Brain microvascular endothelial cell (primary cell): Measurements from ENCODE around the gene FNDC7.

Experiments used
- DNase-seq: peaks from one replicate; pipeline ENCODE4 v3.0.0-alpha.2; 2020
- H3K27ac ChIP-seq: fragments of 250-450 bp; sonication (Bioruptor Pico); 2 replicates; pipeline ENCODE4 v1.5.1; 2020; ENCODE audit warnings: mild to moderate bottlenecking, moderate library complexity
- H3K27me3 ChIP-seq: fragments of 250-450 bp; sonication (Bioruptor Pico); replicated peaks from 2 replicates; pipeline ENCODE4 v1.5.1; 2020; ENCODE audit warnings: mild to moderate bottlenecking
- H3K36me3 ChIP-seq: fragments of 250-450 bp; sonication (Bioruptor Pico); replicated peaks from 2 replicates; pipeline ENCODE4 v1.5.1; 2020; ENCODE audit warnings: mild to moderate bottlenecking
- H3K4me3 ChIP-seq: 2 replicates; pipeline ENCODE4 v1.5.1; 2011; ENCODE audit warnings: low read depth, mild to moderate bottlenecking, control low read depth, low read length, moderate library complexity
- in situ Hi-C: cut with HindIII; loops from 2 replicates; pipeline ENCODE4 v1.10.0; 2017; ENCODE audit warnings: low sequenced_read_pairs, low pct_ligation_motif_present
- TF ChIP-seq, protein P1 (sequence below): IDR thresholded peaks from 2 replicates; pipeline ENCODE4 v1.5.1; 2011; ENCODE audit warnings: low read depth, mild to moderate bottlenecking, moderate library complexity, low read length, control low read depth, inconsistent platforms; ENCODE audit errors: missing control alignments

The FNDC7 gene

DNA sequence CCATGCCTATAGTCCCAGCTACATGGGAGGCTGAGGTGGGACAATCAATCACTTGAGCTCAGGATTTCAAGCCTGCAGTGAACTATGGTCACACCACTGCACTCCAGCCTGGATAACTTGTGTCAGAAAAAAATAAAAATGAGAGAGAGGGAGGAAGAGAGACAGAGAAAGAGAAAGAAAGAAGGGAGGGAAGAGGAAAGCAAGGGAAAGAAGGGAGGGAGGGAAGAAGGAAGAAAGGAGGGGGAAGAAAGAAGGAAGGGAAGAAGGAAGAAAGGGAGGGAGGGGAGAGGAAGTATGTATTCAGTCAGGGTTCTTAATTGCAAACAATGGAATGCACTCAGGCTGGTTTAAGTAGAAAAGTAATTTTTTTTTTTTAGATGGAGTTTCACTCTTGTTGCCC is 43.9 kb upstream of the FNDC7 start:
- no peak overlapping the region for H3K4me3 ChIP-seq
- TF ChIP-seq, protein P1, sequence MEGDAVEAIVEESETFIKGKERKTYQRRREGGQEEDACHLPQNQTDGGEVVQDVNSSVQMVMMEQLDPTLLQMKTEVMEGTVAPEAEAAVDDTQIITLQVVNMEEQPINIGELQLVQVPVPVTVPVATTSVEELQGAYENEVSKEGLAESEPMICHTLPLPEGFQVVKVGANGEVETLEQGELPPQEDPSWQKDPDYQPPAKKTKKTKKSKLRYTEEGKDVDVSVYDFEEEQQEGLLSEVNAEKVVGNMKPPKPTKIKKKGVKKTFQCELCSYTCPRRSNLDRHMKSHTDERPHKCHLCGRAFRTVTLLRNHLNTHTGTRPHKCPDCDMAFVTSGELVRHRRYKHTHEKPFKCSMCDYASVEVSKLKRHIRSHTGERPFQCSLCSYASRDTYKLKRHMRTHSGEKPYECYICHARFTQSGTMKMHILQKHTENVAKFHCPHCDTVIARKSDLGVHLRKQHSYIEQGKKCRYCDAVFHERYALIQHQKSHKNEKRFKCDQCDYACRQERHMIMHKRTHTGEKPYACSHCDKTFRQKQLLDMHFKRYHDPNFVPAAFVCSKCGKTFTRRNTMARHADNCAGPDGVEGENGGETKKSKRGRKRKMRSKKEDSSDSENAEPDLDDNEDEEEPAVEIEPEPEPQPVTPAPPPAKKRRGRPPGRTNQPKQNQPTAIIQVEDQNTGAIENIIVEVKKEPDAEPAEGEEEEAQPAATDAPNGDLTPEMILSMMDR = no peak
- no peak for DNase-seq
- H3K36me3 ChIP-seq = no peaks in the 10 kb centered on the region
- in situ Hi-C loops = no loop called here
- no peaks in the 10 kb centered on the region for H3K27me3 ChIP-seq
- no peak overlapping the region for H3K27ac ChIP-seq

DNA sequence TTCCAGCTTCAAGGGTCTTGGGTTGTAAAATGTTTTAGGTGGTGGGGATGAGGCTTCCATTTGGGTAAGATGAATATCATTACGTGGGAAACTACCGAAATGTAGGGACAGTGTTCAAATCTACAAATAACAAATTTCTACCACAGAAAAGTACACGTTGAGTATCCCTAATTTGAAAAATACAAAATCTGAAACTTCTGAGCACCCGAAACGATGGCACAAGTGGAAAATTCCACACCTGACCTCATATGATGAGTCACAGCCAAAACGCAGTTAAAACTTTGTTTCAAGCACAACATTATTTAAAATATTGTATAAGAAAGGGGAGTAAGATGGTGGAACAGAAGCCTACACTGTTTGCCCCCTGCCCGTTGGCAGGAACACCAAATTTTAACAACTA is 43.0 kb upstream of the FNDC7 start:
- no peaks in the 10 kb centered on the region for H3K27me3 ChIP-seq

DNA sequence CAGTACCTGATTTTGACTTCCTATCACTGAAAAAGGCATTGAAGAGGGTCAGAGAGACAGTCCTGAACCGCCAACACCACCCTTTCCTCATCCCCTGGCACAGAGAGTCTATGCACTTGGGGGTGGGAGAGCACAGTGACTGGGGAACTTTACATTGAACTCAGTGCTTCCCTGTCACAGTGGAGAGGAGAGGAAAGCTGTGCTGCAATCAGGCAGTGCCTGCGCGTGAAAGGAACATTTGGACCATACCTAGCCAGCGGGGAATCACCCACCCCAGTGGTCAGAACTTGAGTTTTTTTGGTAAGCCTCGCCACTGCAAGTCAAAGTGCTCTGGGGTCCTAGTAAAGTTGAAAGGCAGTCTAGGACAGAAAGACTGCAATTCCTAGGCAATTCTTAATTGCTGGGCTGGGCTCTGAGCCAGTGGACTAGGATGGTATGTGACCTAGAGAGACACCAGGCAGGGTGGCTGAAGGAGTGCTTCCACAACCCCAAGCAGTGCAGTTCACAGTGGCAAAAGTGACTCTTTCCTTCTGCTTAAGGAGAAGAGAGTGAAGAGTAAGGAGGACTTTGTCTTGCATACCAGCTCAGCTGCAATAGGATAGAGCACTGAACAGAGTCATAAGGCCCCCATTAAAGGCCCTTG is 42.5 kb upstream of the FNDC7 start:
- TF ChIP-seq, protein P1 = no peak
- H3K4me3 ChIP-seq = no peak overlapping the region
- no peak for DNase-seq
- no peak overlapping the region for H3K27ac ChIP-seq
- H3K27me3 ChIP-seq = no peaks in the 10 kb centered on the region
- in situ Hi-C loops = no loop called here
- no peaks in the 10 kb centered on the region for H3K36me3 ChIP-seq

More for the DNA sequence above, 43.0 kb upstream of the FNDC7 start:
- no peak for DNase-seq
- no peak overlapping the region for H3K4me3 ChIP-seq
- in situ Hi-C loops = no loop called here
- H3K27ac ChIP-seq = no peak overlapping the region
- H3K36me3 ChIP-seq = no peaks in the 10 kb centered on the region
- TF ChIP-seq, protein P1 = no peak

DNA sequence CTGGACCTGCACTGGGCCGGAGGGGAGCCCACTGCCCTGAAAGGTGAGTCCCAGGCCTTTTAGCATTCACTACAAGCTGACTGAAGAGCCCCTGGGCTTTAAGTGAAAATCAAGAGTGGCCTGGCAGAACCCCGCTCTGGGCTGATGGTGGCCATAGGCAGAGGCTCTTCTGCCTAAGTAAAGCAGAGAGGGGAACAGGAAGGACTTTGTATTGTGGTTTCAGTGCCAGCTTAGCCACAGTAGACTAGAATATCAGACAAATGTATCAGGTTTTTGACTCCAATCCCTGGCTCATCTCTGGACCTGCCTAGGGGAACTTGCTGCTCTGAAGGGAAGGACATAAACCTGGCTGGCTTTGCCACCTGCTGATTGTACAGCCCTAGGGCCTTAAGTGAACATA is 41.6 kb upstream of the FNDC7 start:
- no peaks in the 10 kb centered on the region for H3K36me3 ChIP-seq

DNA sequence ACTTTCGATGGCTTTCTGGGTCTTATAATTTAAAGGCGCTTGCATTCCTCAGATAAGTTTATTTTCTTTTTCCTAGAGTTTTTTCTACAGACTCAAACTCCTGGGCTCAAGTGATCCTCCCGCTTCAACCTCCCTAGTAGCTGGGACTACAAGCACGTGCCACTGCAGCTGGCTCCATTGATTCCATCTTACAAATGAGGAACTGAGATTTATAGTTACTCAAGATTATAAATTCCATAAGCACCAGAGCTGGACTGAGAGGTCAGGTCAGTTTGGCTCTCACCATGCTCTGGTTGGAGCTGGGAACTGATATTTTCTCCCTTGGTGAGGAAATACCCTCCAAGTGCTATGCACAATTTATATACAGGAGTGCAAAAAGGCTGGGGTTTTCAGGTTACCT is 34.0 kb upstream of the FNDC7 start:
- Histone ChIP-seq H3K4me3 (no peak overlapping the region), H3K27ac (no peak overlapping the region), H3K27me3 (no peaks in the 10 kb centered on the region), H3K36me3 (no peaks in the 10 kb centered on the region)
- no peak for DNase-seq
- in situ Hi-C loops = no loop called here
- TF ChIP-seq, protein P1 = no peak

More for the DNA sequence above, 41.6 kb upstream of the FNDC7 start:
- Histone ChIP-seq H3K27me3 (no peaks in the 10 kb centered on the region), H3K4me3 (no peak overlapping the region), H3K27ac (no peak overlapping the region)
- in situ Hi-C loops = no loop called here
- TF ChIP-seq, protein P1 = no peak
- DNase-seq = no peak
